A549 (cell line): Measurements from ENCODE around the gene OBSL1. TPM values are rescaled to one million over a fixed set of nuclear protein-coding genes. Genes with fewer than 3 reads are reported as not detected.

ENCODE experiments used
- BCL3 ChIP-seq: fragments of >200 bp; sonication (Bioruptor Twin); formaldehyde crosslinking; IDR thresholded peaks from 3 replicates; pipeline ENCODE4 v1.6.1; 2016
- CBX2 ChIP-seq: fragments of 200-600 bp; sonication (generic); IDR thresholded peaks from 2 replicates; pipeline ENCODE4 v1.6.1; 2016; ENCODE audit warnings: low read depth, mild to moderate bottlenecking, borderline replicate concordance
- CEBPB ChIP-seq, 2 experiments: fragments of >200 bp in 1 of 2; sonication (Bioruptor Twin) in 1 of 2; formaldehyde crosslinking in 1 of 2; IDR thresholded peaks; 2 replicates each; pipeline ENCODE4 v1.6.1; 2012 to 2016
- CHD2 ChIP-seq: fragments of 150-350 bp; IDR thresholded peaks from 2 replicates; pipeline ENCODE4 v1.6.1; 2014; ENCODE audit warnings: low read length; ENCODE audit not compliant: partially characterized antibody
- EHF ChIP-seq: fragments of 250-450 bp; sonication (Bioruptor Pico); IDR thresholded peaks from 2 replicates; pipeline ENCODE4 v1.5.0; 2020; ENCODE audit warnings: mild to moderate bottlenecking
- ELK1 ChIP-seq: fragments of 150-350 bp; IDR thresholded peaks from 2 replicates; pipeline ENCODE4 v1.6.1; 2014; ENCODE audit warnings: low read depth, mild to moderate bottlenecking, low read length
- EP300 ChIP-seq, 2 experiments: fragments of >200 bp; sonication (Bioruptor Twin); formaldehyde crosslinking; IDR thresholded peaks; 2 replicates in 1 of 2; 3 replicates in 1 of 2; pipeline ENCODE4 v1.6.1; 2016 to 2017
- FOSL2 ChIP-seq, 2 experiments: fragments of 450-650 bp in 1 of 2; fragments of >200 bp in 1 of 2; sonication (Bioruptor Twin) in 1 of 2; formaldehyde crosslinking; IDR thresholded peaks; 2 replicates each; pipeline versions ENCODE4 v1.5.0 to v1.6.1; 2016 to 2020; ENCODE audit warnings: mild to moderate bottlenecking in 1 of 2, moderate library complexity in 1 of 2
- FOXS1 ChIP-seq: fragments of 250-450 bp; sonication (Bioruptor Pico); IDR thresholded peaks from 2 replicates; pipeline ENCODE4 v1.5.0; 2020; ENCODE audit warnings: mild to moderate bottlenecking, moderate library complexity
- GATA3 ChIP-seq: IDR thresholded peaks from 2 replicates; pipeline ENCODE4 v1.6.1; 2012; ENCODE audit warnings: borderline replicate concordance
- HDAC2 ChIP-seq: fragments of 200-600 bp; sonication (generic); IDR thresholded peaks from 2 replicates; pipeline ENCODE4 v1.6.1; 2016
- HOXB13 ChIP-seq: fragments of 250-450 bp; sonication (Bioruptor Pico); IDR thresholded peaks from 2 replicates; pipeline ENCODE4 v1.5.0; 2020; ENCODE audit warnings: low read depth, mild to moderate bottlenecking, moderate library complexity
- MAFK ChIP-seq: fragments of 450-650 bp; IDR thresholded peaks from 2 replicates; pipeline ENCODE4 v1.6.1; 2014; ENCODE audit not compliant: partially characterized antibody
- MAX ChIP-seq: IDR thresholded peaks from 2 replicates; pipeline ENCODE4 v1.6.1; 2012
- MAZ ChIP-seq: fragments of 150-350 bp; IDR thresholded peaks from 2 replicates; pipeline ENCODE4 v1.6.1; 2014; ENCODE audit warnings: antibody characterized with exemption, low read depth, low read length, borderline replicate concordance
- PHF8 ChIP-seq: fragments of 200-600 bp; sonication (generic); IDR thresholded peaks from 2 replicates; pipeline ENCODE4 v1.6.1; 2016; ENCODE audit warnings: low read depth, mild to moderate bottlenecking, antibody characterized with exemption, moderate library complexity, borderline replicate concordance
- POLR2A ChIP-seq: IDR thresholded peaks from 2 replicates; pipeline ENCODE4 v1.6.1; 2012; ENCODE audit warnings: mild to moderate bottlenecking, low read length
- POLR2AphosphoS2 ChIP-seq: conservative IDR thresholded peaks from 2 replicates; pipeline ENCODE4 v1.6.1; 2012; ENCODE audit warnings: low read length, improper control_type of control experiment, inconsistent platforms
- REST ChIP-seq: fragments of 200-600 bp; sonication (generic); IDR thresholded peaks from 2 replicates; pipeline ENCODE4 v1.6.1; 2016; ENCODE audit warnings: antibody characterized with exemption, mild to moderate bottlenecking, moderate library complexity
- RFX5 ChIP-seq: fragments of 450-650 bp; IDR thresholded peaks from 2 replicates; pipeline ENCODE4 v1.7.1; 2014; ENCODE audit warnings: antibody characterized with exemption, mild to moderate bottlenecking, moderate library complexity
- SMC3 ChIP-seq: fragments of >200 bp; sonication (Bioruptor Twin); formaldehyde crosslinking; IDR thresholded peaks from 3 replicates; pipeline ENCODE4 v1.6.1; 2018; ENCODE audit warnings: inconsistent platforms
- SREBF2 ChIP-seq: fragments of 450-650 bp; IDR thresholded peaks from 2 replicates; pipeline ENCODE4 v1.6.1; 2014; ENCODE audit warnings: mild to moderate bottlenecking, moderate library complexity
- ZC3H11A ChIP-seq: fragments of 450-650 bp; IDR thresholded peaks from 2 replicates; pipeline ENCODE4 v1.6.1; 2014; ENCODE audit warnings: antibody characterized with exemption, mild to moderate bottlenecking
- polyA plus RNA-seq, 4 experiments: library from polyadenylated mRNA; depleted of rRNA in 3 of 4; stranded (reverse); fragments of >200 nt; fragmentation: RNase III in 1 of 4; extraction: RNeasy Plus Mini Kit Qiagen cat#74134 plus additional on column Dnase treatment in 1 of 4; gene quantifications; 2 replicates in 3 of 4; 3 replicates in 1 of 4; pipeline ENCODE4 v1.2.3, GENCODE V29; 2011 to 2017

Gene OBSL1
- polyA plus RNA-seq, 2 of the 4 experiments (the other 2 are of a cell fraction) = 14.4 to 31.8 TPM

- TF ChIP-seq PHF8 = no peak
- TF ChIP-seq POLR2AphosphoS2 = no peak
- no peak for TF ChIP-seq FOSL2 (IDR thresholded peaks at IDR 0.05)
- no peak for TF ChIP-seq FOSL2 (CRISPR knock-in tag; IDR thresholded peaks at IDR 0.05)
- TF ChIP-seq EHF (CRISPR knock-in tag) = no peak
- TF ChIP-seq SREBF2 = no peak
- no peak for TF ChIP-seq MAZ
- no peak for TF ChIP-seq HDAC2
- no peak for TF ChIP-seq MAFK
- no peak for TF ChIP-seq SMC3
- TF ChIP-seq CHD2 = no peak
- TF ChIP-seq MAX = peak; percentile 79
- TF ChIP-seq REST = no peak
- no peak for TF ChIP-seq ELK1
- TF ChIP-seq BCL3 = no peak
- TF ChIP-seq GATA3 = no peak; the same call in 1 of the 2 replicates
- no peak for TF ChIP-seq CBX2
- no peak for TF ChIP-seq FOXS1 (CRISPR knock-in tag)
- peak; percentile 27; the same call in 1 of the 2 replicates for TF ChIP-seq HOXB13 (CRISPR knock-in tag)
- TF ChIP-seq ZC3H11A = no peak
- TF ChIP-seq CEBPB (IDR thresholded peaks at IDR 0.05) = no peak
- peak; percentile 31 for TF ChIP-seq POLR2A
- TF ChIP-seq EP300 (IDR thresholded peaks at IDR 0.05) = no peak
- no peak for TF ChIP-seq RFX5
Measured at GRCh38 chr2:219552382-219553167, 18.8 kb downstream of the OBSL1 start (continued).
